ENCODE measurements around the gene IL19. TPM values are rescaled to one million over a fixed set of nuclear protein-coding genes. Genes with fewer than 3 reads are reported as not detected.

Gene IL19
- total RNA-seq, 2 experiments from 2014 or later = 0.21 TPM; not detected in 1

DNA sequence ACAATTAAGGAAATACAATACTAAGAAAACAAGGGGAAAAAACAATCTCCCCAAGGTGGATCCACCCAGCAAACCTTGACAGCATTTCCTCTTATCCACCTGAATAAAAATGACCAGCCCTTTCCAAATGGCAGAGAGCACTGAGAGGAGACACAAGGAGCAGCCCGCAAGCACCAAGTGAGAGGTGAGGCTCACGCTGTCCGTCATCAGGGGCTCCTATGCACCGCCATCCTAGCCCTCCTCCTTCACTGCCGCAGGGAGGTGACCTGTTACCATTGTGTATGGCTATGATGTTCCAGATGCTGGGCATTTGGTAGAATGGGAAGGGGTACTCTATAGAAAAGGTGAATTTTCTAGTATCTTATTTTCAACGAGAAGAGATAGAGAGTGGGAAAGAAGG lies 63.6 kb downstream of the IL19 start:
- POLR2A ChIA-PET = no interaction called here
- Mint-ChIP-seq H3K27ac (no peak overlapping the region), H3K27me3 (peaks cover 7% of the 10 kb centered on the region), H3K4me3 (no peak overlapping the region), H3K9me3 (no peaks in the 10 kb centered on the region), H3K4me1 (ENCODE audit: low read depth) (peaks cover 7% of the 10 kb centered on the region), H3K36me3 (no peaks in the 10 kb centered on the region)
- DNase-seq = no peak
- intact Hi-C loops (cut with micrococcal nuclease) = no loop called here
- CTCF ChIA-PET = interaction anchor here (0.8 kb wide), 1 partner anchor 100 kb away, joined by 3 read pairs; no protein-coding TSS in a partner anchor

DNA sequence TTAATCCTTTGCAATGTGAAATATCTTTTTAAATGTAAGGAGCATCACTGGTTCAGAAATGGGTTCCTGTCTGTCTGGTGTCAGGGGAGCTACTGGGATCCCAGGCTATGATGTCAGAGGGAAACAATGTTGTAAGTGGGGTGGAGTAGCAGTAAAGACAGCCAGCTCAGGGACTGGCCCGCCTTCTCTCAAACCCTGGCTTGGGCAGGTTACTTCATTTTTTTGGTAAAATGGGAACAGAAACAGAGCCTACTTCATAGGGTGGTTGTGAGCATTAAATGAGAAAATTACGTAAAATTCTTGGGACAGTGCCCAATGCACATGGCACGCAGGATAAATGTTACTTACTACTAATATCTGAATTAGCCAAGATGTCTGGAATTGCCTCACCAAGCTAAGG lies 64.1 kb downstream of the IL19 start:
- intact Hi-C loops (cut with micrococcal nuclease) = no loop called here
- Mint-ChIP-seq H3K27me3 (peaks cover 7% of the 10 kb centered on the region), H3K9me3 (no peaks in the 10 kb centered on the region), H3K36me3 (no peaks in the 10 kb centered on the region), H3K4me1 (ENCODE audit: low read depth) (peaks cover 3% of the 10 kb centered on the region), H3K4me3 (no peak overlapping the region), H3K27ac (no peak overlapping the region)
- ChIA-PET POLR2A (no interaction called here), CTCF (interaction anchor here (1.2 to 1.8 kb wide), 3 partner anchors 25 to 147 kb away, joined by 3 to 5 read pairs (median 4); partner anchors contain the start of gene IL20)
- no peak for DNase-seq

DNA sequence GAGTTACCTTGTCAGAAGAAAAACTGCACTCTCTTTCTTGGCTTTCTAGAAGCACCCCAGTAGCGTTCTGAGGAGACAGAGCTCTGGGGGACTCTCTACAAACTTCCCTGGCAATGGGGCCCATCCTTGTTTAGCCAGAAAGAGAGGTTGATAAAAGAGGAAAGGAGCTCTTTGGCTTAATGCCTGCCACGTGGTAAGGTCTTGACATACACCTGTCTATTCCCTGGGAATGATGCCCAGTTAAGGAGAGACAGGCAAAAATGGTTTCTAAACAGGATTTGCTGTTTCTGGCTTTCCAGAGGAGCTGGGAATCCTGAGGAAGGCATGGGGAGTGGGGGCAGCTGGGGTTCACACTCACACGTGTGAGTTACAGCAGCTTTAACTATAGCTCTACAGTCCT lies 64.6 kb downstream of the IL19 start:
- Mint-ChIP-seq H3K4me3 (no peak overlapping the region), H3K4me1 (ENCODE audit: low read depth) (no peaks in the 10 kb centered on the region), H3K9me3 (no peaks in the 10 kb centered on the region), H3K27ac (no peak overlapping the region), H3K36me3 (no peaks in the 10 kb centered on the region), H3K27me3 (peaks cover 7% of the 10 kb centered on the region)
- ChIA-PET CTCF (interaction anchor here (0.7 to 1.8 kb wide), 5 partner anchors 26 to 147 kb away, joined by 3 to 5 read pairs (median 3); partner anchors contain the start of gene IL20), POLR2A (interaction anchor here (0.5 kb wide), 1 partner anchor 74 kb away, joined by 5 read pairs; no protein-coding TSS in a partner anchor)
- no peak for DNase-seq
- intact Hi-C loops (cut with micrococcal nuclease) = no loop called here

DNA sequence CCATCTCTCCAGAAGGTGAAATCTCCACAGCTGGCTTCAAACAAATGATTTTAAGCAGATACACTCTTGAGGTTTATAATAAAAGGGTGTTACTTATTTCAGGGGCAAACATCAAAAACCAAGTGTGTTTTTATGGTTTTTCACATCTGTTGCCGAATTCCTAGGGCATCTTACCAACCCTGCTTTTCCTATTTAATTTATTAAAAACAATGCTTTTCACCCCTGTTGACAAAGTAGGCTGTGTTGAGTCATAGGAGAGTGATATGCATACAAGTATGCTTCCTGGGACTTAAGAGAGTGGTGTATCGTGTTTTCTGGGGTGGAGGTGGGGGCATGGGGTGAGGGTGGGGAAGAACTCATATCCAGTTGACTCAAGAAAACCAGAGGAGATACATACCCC lies 65.5 kb downstream of the IL19 start:
- no peak overlapping the region for H3K27ac Mint-ChIP-seq
- intact Hi-C loops (cut with micrococcal nuclease) = no loop called here
- DNase-seq = no peak
- peaks cover 3% of the 10 kb centered on the region for H3K4me1 Mint-ChIP-seq (ENCODE audit: low read depth)
- CTCF ChIA-PET = interaction anchor here (1.2 to 1.8 kb wide), 2 partner anchors 27 to 29 kb away, joined by 4 to 5 read pairs; partner anchors contain the start of gene IL20
- POLR2A ChIA-PET = no interaction called here
- no peaks in the 10 kb centered on the region for H3K9me3 Mint-ChIP-seq
- H3K36me3 Mint-ChIP-seq = no peaks in the 10 kb centered on the region
- H3K4me3 Mint-ChIP-seq = no peak overlapping the region
- H3K27me3 Mint-ChIP-seq = peaks cover 7% of the 10 kb centered on the region

DNA sequence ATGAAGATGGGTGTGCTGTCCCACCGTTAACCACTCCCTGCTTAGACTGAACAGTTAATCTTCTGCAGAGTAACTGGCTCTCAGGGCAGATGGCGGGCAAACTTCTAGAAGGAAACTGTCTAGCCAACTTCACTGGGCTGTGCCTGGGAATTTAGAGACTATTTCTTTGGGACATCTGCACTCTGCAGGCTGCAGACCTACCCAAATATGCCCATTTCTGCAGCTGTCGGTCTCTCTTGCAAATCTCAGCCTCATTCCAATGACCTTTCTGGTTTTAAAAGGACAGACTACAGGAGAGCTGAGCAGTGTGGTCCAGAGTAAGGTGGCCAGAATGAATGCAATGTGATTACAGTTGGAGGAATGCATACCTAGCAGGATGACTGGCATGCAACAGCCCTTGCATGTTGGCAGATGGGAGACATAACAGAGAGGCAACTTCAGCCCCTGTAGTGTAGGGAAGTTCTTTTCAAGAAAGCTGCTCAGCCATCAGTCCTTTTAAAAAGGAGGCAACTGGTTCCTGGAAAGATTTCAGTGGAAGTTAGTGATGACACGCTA lies 68.5 kb downstream of the IL19 start:
- H3K36me3 Mint-ChIP-seq = no peaks in the 10 kb centered on the region
- CTCF ChIA-PET = interaction anchor here (1.0 to 1.4 kb wide), 2 partner anchors 18 to 73 kb away, joined by 3 read pairs; no protein-coding TSS in a partner anchor
- H3K4me1 Mint-ChIP-seq (ENCODE audit: low read depth) = peaks cover 3% of the 10 kb centered on the region
- H3K9me3 Mint-ChIP-seq = no peaks in the 10 kb centered on the region
- H3K27me3 Mint-ChIP-seq = peaks cover 7% of the 10 kb centered on the region
- no peak overlapping the region for H3K27ac Mint-ChIP-seq
- no peak overlapping the region for H3K4me3 Mint-ChIP-seq
- intact Hi-C loops (cut with micrococcal nuclease) = no loop called here
- POLR2A ChIA-PET = no interaction called here
- no peak for DNase-seq

DNA sequence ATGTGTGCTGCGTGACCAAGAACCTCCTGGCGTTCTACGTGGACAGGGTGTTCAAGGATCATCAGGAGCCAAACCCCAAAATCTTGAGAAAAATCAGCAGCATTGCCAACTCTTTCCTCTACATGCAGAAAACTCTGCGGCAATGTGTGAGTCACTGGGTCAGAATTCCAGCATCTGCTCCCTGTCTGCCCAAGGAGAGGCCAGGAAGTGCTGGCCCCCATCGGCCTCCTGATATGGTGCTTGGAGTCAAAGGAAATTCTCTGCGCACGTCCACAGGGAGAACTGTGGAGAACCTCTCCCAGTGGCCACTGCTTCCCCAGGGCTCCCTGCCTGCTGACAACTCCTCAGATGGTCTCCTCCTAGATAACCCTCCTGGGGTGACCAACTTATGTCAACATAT lies 69.3 kb downstream of the IL19 start:
- Mint-ChIP-seq H3K9me3 (no peaks in the 10 kb centered on the region), H3K4me3 (no peak overlapping the region), H3K4me1 (ENCODE audit: low read depth) (peaks cover 3% of the 10 kb centered on the region), H3K27me3 (peaks cover 7% of the 10 kb centered on the region), H3K27ac (no peak overlapping the region), H3K36me3 (no peaks in the 10 kb centered on the region)
- intact Hi-C loops (cut with micrococcal nuclease) = no loop called here
- ChIA-PET CTCF (interaction anchor here (1.0 kb wide), 1 partner anchor 18 kb away, joined by 3 read pairs; no protein-coding TSS in a partner anchor), POLR2A (no interaction called here)
- DNase-seq = no peak

DNA sequence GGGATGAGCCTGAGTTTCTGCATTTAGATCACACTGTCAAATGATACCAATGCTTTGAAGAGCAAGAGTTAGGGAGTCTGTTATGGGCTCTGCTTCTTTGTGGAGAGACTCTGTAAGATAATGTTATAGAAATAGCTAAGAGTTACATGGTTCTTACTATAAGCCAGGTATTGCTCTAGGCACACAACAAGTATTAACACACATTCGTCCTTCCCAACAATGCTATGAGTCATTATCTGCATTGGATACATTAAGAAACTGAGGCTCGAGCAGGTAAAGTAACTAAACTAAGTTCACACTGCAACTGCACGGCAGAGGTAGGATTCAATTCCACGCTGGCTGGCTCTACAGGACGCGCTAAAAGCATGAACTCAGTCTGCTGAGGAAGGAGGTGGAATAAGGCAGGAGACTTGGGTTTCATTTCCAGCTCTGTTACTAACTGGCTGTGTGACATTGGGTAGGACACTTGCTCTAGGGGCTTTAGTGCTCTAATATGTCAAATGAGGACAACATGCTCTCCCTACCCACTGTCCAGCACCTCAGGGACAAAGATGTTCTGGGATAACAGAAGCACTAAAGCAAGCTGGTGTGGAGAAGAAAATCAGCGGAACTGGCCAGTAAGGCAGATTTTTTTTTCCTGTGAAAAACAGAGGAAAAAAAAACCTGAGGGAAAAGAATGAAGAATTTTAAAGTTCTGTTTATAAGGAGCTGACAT lies 71.2 kb downstream of the IL19 start:
- CTCF ChIA-PET = interaction anchor here (1.4 kb wide), 1 partner anchor 24 kb away, joined by 5 read pairs; the partner anchor contains the start of gene IL20
- Mint-ChIP-seq H3K27me3 (peaks cover 5% of the 10 kb centered on the region), H3K4me1 (ENCODE audit: low read depth) (peaks cover 3% of the 10 kb centered on the region), H3K9me3 (no peaks in the 10 kb centered on the region), H3K4me3 (no peak overlapping the region), H3K36me3 (no peaks in the 10 kb centered on the region), H3K27ac (no peak overlapping the region)
- no peak for DNase-seq
- POLR2A ChIA-PET = interaction anchor here (0.6 kb wide), 1 partner anchor 120 kb away, joined by 3 read pairs; no protein-coding TSS in a partner anchor
- intact Hi-C loops (cut with micrococcal nuclease) = no loop called here

DNA sequence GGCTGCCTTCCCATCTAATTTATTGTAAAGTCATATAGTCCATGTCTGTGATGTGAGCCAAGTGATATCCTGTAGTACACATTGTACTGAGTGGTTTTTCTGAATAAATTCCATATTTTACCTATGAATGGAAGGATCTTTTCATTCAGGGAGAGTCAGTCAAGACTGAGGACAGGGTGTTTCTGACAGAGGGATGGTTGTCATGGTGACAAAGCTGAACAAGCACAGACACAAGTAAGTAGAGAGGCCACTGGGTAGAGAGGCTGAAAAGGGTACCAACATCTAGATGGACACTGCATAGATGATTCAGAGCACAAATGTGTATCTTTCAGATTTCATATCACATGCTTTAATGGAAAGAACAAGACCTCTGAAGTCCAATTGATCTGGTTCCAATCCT lies 72.3 kb downstream of the IL19 start:
- no peak for DNase-seq
- H3K4me3 Mint-ChIP-seq = no peak overlapping the region
- POLR2A ChIA-PET = no interaction called here
- CTCF ChIA-PET = interaction anchor here (0.8 to 1.5 kb wide), 3 partner anchors 22 to 70 kb away, joined by 3 to 5 read pairs (median 3); partner anchors contain the start of gene IL20
- no peak overlapping the region for H3K27ac Mint-ChIP-seq
- H3K4me1 Mint-ChIP-seq (ENCODE audit: low read depth) = peaks cover 3% of the 10 kb centered on the region
- H3K27me3 Mint-ChIP-seq = peaks cover 2% of the 10 kb centered on the region
- intact Hi-C loops (cut with micrococcal nuclease) = no loop called here
- no peaks in the 10 kb centered on the region for H3K36me3 Mint-ChIP-seq
- no peaks in the 10 kb centered on the region for H3K9me3 Mint-ChIP-seq

DNA sequence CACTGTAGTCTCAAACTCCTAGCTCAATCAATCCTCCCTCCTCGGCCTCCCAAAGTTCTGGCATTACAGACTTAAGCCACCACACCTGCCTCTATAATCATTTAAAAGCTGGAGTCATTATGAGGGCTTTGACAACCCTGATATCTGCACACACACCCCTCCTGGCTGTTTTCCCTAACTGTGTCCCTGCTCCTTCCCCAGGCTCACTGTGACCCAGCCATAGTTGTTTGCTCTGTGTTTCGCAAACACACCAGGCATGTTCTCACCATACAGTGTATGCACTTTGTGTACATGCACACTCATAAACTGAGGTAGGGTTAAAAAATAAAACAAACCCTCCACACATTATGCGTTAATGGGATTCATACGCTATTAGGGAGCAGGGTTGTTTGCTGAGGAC lies 73.1 kb downstream of the IL19 start:
- Mint-ChIP-seq H3K27ac (no peak overlapping the region), H3K9me3 (no peaks in the 10 kb centered on the region), H3K36me3 (no peaks in the 10 kb centered on the region), H3K4me1 (ENCODE audit: low read depth) (peaks cover 3% of the 10 kb centered on the region), H3K27me3 (peaks cover 3% of the 10 kb centered on the region), H3K4me3 (no peak overlapping the region)
- intact Hi-C loops (cut with micrococcal nuclease) = no loop called here
- ChIA-PET CTCF (interaction anchor here (0.9 to 1.5 kb wide), 2 partner anchors 69 to 138 kb away, joined by 3 read pairs; no protein-coding TSS in a partner anchor), POLR2A (no interaction called here)
- DNase-seq = no peak

DNA sequence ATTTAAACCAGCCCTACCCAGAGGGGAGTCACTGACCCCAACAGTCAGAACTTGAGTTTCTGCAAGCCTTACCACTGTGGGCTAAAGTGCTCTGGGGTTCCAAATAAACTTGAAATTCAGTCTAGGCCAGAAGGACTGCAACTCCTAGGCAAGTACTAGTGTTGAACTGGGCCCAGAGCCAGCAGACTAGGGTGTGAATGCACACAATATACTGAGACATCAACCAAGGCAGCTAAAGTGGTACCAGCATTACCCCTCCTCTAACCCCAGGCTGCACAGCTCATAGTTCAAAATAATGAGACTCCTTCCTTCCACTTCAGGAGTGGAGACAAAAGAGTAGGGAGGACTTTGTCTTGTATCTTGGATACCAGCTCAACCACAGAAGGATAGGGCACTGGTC lies 75.9 kb downstream of the IL19 start:
- Mint-ChIP-seq H3K27ac (no peak overlapping the region), H3K27me3 (peaks cover 18% of the 10 kb centered on the region), H3K36me3 (no peaks in the 10 kb centered on the region), H3K9me3 (no peaks in the 10 kb centered on the region), H3K4me1 (ENCODE audit: low read depth) (no peaks in the 10 kb centered on the region), H3K4me3 (no peak overlapping the region)
- ChIA-PET POLR2A (no interaction called here), CTCF (interaction anchor here (1.8 kb wide), 1 partner anchor 66 kb away, joined by 5 read pairs; no protein-coding TSS in a partner anchor)
- intact Hi-C loops (cut with micrococcal nuclease) = no loop called here
- no peak for DNase-seq

DNA sequence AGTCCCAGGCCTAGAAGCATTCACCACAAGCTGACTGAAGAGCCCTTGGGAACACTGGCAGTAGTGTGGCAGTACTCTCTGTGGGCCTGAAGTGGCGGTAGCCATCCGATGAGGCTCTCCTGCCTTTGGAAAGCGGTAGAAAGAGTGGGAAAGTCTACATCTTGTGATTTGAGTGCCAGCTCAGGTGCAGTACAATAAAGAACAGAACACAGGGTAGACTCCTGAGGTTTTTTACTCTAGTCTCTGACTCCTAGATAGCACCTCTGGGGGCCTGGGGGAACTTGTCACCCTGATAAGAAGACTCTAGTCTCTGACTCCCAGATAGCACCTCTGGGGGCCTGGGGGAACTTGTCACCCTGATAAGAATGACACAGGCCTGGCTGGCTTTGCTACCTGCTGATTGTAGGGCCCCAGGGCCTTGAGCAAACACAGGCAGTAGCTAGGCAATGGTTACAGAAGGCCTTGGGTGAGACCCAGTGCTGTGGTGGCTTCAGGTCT lies 76.8 kb downstream of the IL19 start:
- CTCF ChIA-PET = interaction anchor here (0.9 kb wide), 1 partner anchor 112 kb away, joined by 3 read pairs; no protein-coding TSS in a partner anchor
- Mint-ChIP-seq H3K4me1 (ENCODE audit: low read depth) (no peaks in the 10 kb centered on the region), H3K36me3 (no peaks in the 10 kb centered on the region), H3K4me3 (no peak overlapping the region), H3K27ac (no peak overlapping the region), H3K27me3 (peaks cover 20% of the 10 kb centered on the region), H3K9me3 (no peaks in the 10 kb centered on the region)
- DNase-seq = no peak
- POLR2A ChIA-PET = no interaction called here
- intact Hi-C loops (cut with micrococcal nuclease) = no loop called here

DNA sequence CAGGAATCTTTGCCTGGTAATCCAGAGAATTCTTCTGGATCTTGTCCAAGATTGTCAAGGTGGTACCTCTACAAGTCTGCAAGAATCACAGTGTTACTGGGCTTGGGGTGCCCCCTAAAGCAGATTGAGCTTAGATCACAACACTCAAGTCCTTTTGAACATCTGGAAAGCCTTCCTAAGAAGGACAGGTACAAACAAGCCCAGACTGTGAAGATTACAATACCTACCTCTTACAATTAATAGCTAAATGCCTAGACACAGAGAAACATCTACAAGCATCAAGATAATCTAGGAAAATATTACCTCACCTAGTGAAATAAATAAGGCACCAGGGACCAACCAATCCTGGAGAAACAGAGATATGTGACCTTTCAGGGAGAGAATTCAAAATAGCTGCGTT lies 77.4 kb downstream of the IL19 start:
- intact Hi-C loops (cut with micrococcal nuclease) = no loop called here
- ChIA-PET CTCF (interaction anchor here (0.9 to 1.5 kb wide), 2 partner anchors 17 to 113 kb away, joined by 3 read pairs; partner anchors contain the start of gene IL20), POLR2A (no interaction called here)
- H3K27ac Mint-ChIP-seq = no peak overlapping the region
- H3K27me3 Mint-ChIP-seq = peaks cover 20% of the 10 kb centered on the region
- no peak for DNase-seq
- H3K9me3 Mint-ChIP-seq = peaks cover 5% of the 10 kb centered on the region
- H3K36me3 Mint-ChIP-seq = no peaks in the 10 kb centered on the region
- H3K4me1 Mint-ChIP-seq (ENCODE audit: low read depth) = no peaks in the 10 kb centered on the region
- no peak overlapping the region for H3K4me3 Mint-ChIP-seq
